Stimulated activated CD8-positive, alpha-beta memory T cell treated with anti-CD3 and anti-CD28 coated beads, Interleukin-15, amount 100 ng/mL, for 24 hours (primary cell): ENCODE results near the gene LMX1B.
"Not testable (repeated sequence)": the region's sequence is repeated elsewhere in the genome, so short reads cannot be mapped to it uniquely, and the experiment has no call there.

ENCODE experiments used
- DNase-seq: peaks from one replicate; pipeline ENCODE4 v3.0.0-alpha.2; 2020; ENCODE audit warnings: low read depth

LMX1B gene

DNA sequence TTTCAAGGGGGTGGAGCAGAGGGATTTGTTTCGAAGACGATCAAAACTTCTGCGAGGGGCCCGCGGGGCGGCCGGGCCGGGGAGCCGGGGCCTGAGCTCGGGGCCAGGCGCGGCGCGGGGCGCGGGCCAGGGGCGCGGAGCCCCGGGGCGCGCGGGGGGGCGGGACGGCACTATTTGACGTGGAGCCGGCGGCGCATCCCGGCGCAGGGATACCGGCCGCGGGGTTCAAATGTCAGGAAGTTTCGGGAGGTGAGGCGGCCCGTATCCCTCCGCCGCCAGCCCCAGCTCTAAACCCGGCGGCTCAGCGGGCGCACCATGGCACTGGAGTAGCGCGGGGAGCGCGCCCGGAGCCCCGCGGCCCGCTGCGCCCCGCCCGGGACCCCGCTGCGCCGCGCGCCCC is at the start of gene LMX1B:
Gene LMX1B, plus strand, starts transcription at position 278 of the 400 bp plus-strand sequence. CDS start 522 bp downstream, outside the sequence.
- no peak for DNase-seq

GRCh38 chr9:126564128-126564527 is 49.6 kb upstream of the LMX1B start:
- no peak for DNase-seq

DNA sequence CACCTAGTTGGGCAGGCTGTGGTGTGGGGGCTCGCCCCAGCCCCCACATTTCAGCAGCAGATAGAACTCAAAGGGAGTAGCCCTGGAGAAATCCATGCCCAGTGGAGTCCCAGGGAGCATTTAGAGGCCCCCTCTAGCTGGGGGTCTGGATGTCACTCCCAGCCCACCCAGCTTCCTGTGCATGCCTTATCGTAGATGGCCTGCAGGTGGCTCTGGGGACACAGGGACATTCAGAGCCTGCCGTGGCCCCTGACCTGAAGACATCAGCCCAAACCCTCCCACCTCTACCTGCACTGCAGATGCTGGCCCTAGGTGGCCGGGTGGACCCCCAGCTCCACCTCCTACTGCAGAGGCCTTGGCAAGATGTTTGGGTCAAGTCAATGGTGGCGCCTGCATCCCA is 49.0 kb upstream of the LMX1B start:
- no peak for DNase-seq

DNA sequence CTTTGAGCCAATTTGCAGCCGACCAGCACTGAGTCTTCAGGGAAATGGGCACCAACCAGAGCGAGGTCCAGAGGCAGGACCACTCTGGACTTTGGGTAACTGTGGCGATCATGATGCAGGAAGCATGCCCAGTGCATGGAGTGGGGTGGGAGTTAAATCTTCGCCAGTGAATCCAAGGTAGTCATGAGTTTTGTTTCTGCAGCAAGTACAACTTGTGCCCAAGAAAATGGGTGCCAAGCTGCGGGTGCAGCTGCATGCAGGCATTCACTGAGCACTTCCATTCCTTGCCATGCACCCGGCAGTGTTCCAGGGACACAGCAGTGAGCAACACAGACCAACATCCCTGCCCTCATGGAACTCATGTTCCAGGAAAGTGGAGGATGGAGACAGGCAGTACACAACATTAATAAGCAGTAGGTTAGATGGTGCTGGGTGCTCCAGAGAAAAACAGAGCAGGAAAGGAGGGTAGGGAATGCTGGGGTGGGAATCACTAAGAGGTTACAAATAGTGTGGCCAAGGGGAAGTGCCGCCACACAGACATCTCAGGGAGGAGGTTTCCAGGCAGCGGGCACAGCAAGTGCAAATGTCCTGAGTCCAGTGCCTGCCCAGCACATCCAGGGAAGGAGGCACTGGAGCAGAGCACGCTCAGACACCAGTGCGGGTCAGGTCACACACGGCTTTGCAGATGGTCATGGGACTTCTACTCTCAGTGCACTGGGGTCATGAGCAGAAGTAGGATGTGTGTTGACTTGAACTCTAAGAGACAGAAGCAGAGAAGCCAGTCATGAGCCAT is 48.2 kb upstream of the LMX1B start:
- DNase-seq = no peak

DNA sequence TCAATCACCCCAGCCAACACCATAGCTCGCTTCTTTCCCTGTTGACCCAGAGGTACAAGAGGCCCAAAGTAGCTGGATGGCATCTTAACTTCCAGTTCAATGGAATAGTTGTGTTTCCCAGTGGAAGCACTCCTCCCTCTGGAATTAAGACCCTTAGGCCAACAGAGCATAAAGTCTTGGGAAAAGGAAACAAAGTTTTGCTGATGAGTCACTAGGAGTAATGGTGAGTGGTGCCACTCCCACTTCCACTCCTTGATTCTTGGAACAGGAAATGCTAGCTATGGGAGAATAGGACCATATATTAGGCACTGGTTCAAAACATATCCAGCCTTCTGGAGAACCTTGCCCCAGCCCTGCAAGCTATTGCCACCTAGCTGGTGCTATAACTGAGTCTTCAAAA is 44.7 kb upstream of the LMX1B start:
- no peak for DNase-seq

GRCh38 chr9:126578029-126578428 is 35.7 kb upstream of the LMX1B start:
- DNase-seq = no peak

GRCh38 chr9:126580319-126580718 is 33.4 kb upstream of the LMX1B start:
- not testable (repeated sequence) for DNase-seq

GRCh38 chr9:126581893-126582292 is 31.8 kb upstream of the LMX1B start:
- DNase-seq = no peak

DNA sequence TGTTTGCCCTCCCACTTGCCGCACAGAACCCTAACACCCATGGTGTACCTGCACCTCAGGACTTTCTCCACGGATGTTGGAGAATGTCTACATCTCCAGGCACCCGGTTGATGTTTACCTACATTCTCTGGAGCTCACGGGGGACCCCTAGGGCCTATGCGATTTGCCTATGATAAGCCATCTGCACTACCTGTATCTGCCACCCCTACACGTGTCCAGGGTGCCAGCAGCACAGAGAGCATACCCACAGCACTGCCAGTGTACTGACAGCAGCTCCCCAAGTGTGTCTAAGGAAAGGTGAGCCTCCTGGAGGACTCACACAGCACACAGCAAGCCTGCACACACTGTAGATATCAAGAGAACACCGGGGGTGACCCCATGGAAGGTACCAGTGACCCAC is 31.3 kb upstream of the LMX1B start:
- no peak for DNase-seq

GRCh38 chr9:126583144-126583760 is 30.5 kb upstream of the LMX1B start:
- no peak for DNase-seq

- DNase-seq = no peak
Observed at GRCh38 chr9:126584611-126585010, 29.1 kb upstream of the LMX1B start.

GRCh38 chr9:126586236-126586635 is 27.5 kb upstream of the LMX1B start:
- DNase-seq = no peak

DNA sequence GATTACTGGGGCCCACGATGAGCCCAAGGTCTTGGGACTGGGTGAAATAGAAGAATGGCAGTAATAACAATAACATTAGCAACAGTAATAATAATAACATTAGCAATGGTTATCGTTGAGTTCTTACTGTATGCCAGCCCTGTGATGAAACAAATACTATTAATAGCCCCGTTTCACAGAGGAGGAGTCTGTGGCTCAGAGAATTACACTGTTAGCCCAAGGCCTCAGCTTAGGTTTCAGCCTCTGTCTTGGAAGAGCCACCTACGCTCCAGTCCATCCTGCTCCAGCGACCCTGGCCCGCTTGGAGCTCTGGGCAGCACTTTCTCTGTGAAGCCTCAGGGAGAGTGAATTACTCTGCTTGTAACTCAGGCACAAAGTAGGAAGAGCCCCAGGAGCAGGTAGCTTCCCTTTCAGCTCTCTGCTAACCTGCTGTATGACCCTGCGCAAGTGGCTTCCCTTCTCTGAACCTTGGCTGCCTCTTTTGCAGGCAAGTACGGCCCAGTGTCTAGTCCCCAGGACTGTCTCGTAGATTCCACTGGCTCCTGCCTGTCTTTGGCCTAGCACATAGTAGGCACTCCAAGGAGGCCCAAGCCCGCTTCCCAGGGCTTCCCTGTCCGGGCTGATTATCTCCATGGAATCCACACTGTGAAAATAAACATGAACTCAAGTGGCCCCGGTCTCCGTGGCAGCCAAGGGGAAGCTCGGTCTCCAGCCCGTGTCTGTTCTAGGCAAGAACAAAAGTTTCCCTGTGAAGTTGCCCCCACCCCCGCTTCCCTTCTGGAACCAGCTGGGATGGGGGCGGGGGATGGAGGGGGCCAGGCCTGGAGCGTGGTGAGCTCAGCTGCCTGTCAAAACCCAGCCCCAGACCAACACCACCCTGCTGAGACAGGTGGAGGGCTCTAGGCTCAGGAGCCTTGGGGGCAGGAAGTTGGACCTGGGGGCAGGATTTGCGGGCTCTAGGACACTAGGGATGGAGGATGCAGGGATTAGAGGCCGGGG is 26.2 kb upstream of the LMX1B start:
- no peak for DNase-seq

GRCh38 chr9:126588491-126589168 is 25.1 kb upstream of the LMX1B start:
- DNase-seq = no peak

GRCh38 chr9:126589349-126589748 is 24.4 kb upstream of the LMX1B start:
- DNase-seq = no peak

DNA sequence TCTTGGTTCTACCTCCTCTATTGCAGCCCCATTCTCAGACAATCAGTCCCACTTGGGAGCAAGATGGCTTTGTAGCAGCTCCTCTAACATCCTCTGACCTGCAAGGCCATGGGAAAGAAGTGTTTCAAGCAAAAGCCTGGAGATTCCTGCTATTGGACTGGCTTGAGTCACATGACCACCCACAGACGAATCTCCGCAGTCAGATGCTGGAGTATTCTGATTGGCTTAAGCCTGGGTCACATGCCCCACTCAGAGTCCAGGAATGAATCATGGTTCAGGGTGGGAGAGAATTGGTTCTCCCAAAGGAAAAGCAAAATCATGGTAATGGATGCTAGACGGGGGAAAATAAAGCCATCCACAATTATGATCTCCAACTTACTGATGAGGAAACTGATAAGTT is 22.6 kb upstream of the LMX1B start:
- no peak for DNase-seq

DNA sequence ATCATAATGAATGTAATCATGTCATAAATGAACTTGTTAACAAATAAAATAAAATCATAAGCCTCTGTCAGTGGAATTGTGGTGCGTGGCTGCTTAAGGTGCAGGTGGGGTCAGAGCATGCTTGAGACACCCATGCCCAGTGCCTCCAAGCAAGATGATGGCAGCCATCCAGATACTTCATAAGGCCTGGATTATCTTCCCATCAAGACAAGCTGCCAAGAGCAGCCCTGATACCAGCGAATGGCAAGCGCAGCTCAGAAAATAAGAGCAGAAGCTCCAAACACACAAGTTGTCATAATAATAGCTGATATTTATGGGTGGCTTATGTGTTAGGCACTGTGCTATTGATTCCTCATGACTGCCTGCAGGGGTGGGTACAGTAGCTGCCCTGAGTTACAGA is 21.8 kb upstream of the LMX1B start:
- no peak for DNase-seq

DNA sequence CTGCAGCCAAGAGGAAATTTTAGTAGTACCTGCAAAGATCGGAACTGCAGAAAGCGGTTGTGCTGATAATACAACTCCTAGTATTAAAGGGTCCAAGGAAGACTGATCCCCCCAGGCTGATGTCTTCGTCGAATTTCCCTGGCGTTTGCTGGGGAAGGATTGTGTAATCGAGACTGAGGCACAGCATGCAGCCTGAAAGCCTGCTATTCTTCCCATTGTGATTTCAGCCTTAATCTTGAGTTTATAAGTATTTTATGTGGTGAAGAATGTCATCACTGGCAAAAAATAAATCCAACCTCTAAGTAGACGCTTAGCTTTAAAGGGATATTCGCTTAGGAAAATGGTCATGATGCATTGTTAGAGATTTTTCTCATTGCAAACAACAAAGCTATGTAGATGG is 21.3 kb upstream of the LMX1B start:
- no peak for DNase-seq

DNA sequence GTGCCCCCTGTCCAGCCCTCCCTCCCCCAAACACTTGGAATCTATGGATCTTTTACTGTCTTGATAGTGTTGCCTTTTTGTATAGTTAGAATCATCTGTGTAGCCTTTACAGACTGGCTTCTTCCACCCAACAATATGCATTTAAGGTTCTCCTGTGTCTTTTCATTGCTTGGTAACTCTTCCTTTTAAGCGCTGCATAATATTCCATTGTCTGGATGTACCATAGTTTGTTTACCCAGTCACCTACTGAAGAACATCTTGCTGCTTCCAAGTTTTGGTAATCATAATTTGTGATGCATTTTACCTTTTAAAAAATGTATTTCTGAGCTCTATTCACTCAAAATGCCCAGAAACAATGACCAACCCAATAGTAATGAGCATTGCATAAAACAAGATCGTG is 17.7 kb upstream of the LMX1B start:
- DNase-seq = no peak

- no peak for DNase-seq
Observed at GRCh38 chr9:126599047-126599650, 14.6 kb upstream of the LMX1B start.
